Ascending aorta (tissue), 2 donors: ENCODE results near the gene ZNF134. TPM values are rescaled to one million over a fixed set of nuclear protein-coding genes. Genes with fewer than 3 reads are reported as not detected.

ENCODE experiments used
- DNase-seq, 2 donors: peaks; one replicate each; pipeline ENCODE4 v3.0.0-alpha.2; 2019; ENCODE audit warnings: low spot score in 2 of 2
- H3K27ac ChIP-seq, 2 donors: fragments of 200-600 bp; sonication (generic); one replicate each; pipeline ENCODE4 v1.5.1; 2016 to 2017; ENCODE audit warnings: mild to moderate bottlenecking in 1 of 2
- H3K27me3 ChIP-seq: fragments of 200-600 bp; sonication (generic); one replicate; pipeline ENCODE4 v1.5.1; 2017
- H3K36me3 ChIP-seq, 2 donors: fragments of 200-600 bp; sonication (generic); one replicate each; pipeline ENCODE4 v1.5.1; 2016
- H3K4me1 ChIP-seq, 2 donors: fragments of 200-600 bp; sonication (generic); one replicate each; pipeline ENCODE4 v1.5.1; 2016 to 2017; ENCODE audit warnings: mild to moderate bottlenecking in 1 of 2
- H3K4me3 ChIP-seq, 2 donors: fragments of 200-600 bp; sonication (generic); one replicate each; pipeline ENCODE4 v1.5.1; 2016 to 2017; ENCODE audit warnings: mild to moderate bottlenecking in 1 of 2
- H3K9me3 ChIP-seq, 2 donors: fragments of 200-600 bp; sonication (generic); one replicate each; pipeline ENCODE4 v1.5.1; 2016
- intact Hi-C: fragments of 100-400 bp; cut with DNase I; formaldehyde crosslinking; loops from one replicate; pipeline ENCODE4 v1.15.1; 2023
- total RNA-seq: library from RNA; depleted of rRNA; stranded (reverse); fragments of >200 nt; gene quantifications from one replicate; pipeline ENCODE4 v1.1.0, GENCODE V29; 2016
- TF ChIP-seq, protein P1 (sequence below), 3 experiments: fragments of 200-600 bp in 2 of 3; fragments of 450-650 bp in 1 of 3; sonication (generic) in 2 of 3; IDR thresholded peaks; one replicate each; pipeline ENCODE4 v1.5.1; 2016 to 2019; ENCODE audit warnings: antibody characterized with exemption in 3 of 3, mild to moderate bottlenecking in 1 of 3, moderate library complexity in 1 of 3

Gene ZNF134
- total RNA-seq, result 1.7 TPM

- TF ChIP-seq, protein P1, sequence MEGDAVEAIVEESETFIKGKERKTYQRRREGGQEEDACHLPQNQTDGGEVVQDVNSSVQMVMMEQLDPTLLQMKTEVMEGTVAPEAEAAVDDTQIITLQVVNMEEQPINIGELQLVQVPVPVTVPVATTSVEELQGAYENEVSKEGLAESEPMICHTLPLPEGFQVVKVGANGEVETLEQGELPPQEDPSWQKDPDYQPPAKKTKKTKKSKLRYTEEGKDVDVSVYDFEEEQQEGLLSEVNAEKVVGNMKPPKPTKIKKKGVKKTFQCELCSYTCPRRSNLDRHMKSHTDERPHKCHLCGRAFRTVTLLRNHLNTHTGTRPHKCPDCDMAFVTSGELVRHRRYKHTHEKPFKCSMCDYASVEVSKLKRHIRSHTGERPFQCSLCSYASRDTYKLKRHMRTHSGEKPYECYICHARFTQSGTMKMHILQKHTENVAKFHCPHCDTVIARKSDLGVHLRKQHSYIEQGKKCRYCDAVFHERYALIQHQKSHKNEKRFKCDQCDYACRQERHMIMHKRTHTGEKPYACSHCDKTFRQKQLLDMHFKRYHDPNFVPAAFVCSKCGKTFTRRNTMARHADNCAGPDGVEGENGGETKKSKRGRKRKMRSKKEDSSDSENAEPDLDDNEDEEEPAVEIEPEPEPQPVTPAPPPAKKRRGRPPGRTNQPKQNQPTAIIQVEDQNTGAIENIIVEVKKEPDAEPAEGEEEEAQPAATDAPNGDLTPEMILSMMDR (IDR thresholded peaks at IDR 0.05), result peak in 1 of 3 experiments; percentile 28
- peaks cover 3 to 8% of the 10 kb centered on the region in 2 donors for H3K4me1 ChIP-seq
- H3K4me3 ChIP-seq, result peak within 1 kb of the TSS; percentile 84 to 95
- peaks cover 32 to 42% of the 10 kb centered on the region in 2 donors for H3K36me3 ChIP-seq
- peak within 1 kb of the TSS; percentile 62 to 73 for H3K27ac ChIP-seq
- intact Hi-C loops, result no loop called here
- H3K27me3 ChIP-seq, result no peaks in the 10 kb centered on the region
- H3K9me3 ChIP-seq, result peaks cover 50 to 59% of the 10 kb centered on the region in 2 donors
- DNase-seq, result peak; percentile 53 to 93
These were observed at the start of gene ZNF134 for GRCh38 chr19:57613941-57614743. Gene ZNF134 (plus strand): TSS chr19:57614242. CDS start chr19:57619469, 5,227 bp downstream.

DNA sequence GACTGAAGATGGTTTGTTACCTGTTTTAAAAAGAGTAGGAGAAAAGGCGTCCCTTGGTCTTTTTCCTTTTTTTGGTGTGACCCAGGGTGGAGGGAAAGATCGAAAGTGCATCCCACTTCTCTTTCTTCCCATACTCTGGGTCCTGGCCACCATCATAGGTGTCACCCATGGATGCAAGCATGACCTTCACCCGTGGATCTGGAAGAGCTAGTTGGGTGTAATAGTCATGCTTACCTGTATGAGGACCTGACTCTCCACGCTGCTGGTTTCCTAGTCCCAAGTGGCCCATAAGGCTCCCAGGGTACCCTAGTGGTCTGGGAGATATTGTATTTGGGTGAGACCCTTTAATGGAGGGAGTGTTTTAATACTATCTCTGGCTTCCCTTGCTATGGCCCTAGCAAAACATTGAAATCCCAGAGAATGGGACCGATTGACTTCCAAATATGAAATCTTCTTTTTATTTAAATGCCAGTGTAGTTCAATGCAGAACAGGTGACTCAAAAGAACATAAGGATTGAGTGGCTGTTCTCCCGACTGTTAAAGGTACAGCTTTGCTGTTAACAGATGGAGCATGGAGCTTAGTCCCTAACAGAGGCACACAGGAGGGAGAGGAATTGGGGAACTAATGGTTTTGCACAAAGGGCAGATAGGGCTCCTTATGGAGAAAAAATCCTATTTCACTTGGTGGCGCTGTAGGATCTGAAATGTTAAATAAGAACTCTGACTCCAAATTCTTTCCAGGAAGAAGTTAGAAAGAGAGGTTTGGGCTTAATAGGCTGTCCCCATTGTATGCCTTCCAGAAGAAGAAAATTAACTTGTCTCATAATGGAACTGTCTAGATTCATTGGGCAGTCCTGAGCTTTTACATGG lies 47.4 kb upstream of the ZNF134 start:
- DNase-seq, result no peak
- Histone ChIP-seq H3K9me3 (peaks cover 72 to 94% of the 10 kb centered on the region in 2 donors), H3K4me1 (no peaks in the 10 kb centered on the region), H3K27me3 (no peaks in the 10 kb centered on the region), H3K4me3 (no peak overlapping the region), H3K27ac (no peak overlapping the region), H3K36me3 (peaks cover 0 to 5% of the 10 kb centered on the region in 2 donors)
- TF ChIP-seq, protein P1 (IDR thresholded peaks at IDR 0.05), result no peak
- intact Hi-C loops, result no loop called here

- DNase-seq, result no peak
- no peaks in the 10 kb centered on the region for H3K27me3 ChIP-seq
- H3K4me3 ChIP-seq, result no peak overlapping the region
- H3K4me1 ChIP-seq, result no peaks in the 10 kb centered on the region
- TF ChIP-seq, protein P1 (IDR thresholded peaks at IDR 0.05), result no peak
- H3K9me3 ChIP-seq, result peaks cover 94 to 100% of the 10 kb centered on the region in 2 donors
- intact Hi-C loops, result loop anchor here (10.0 kb wide), 1 partner anchor 354 kb away; no protein-coding TSS in a partner anchor
- peaks cover 35 to 46% of the 10 kb centered on the region in 2 donors for H3K36me3 ChIP-seq
- H3K27ac ChIP-seq, result no peak overlapping the region
These were observed 43.3 kb upstream of the ZNF134 start for GRCh38 chr19:57570707-57571106.

- DNase-seq, result no peak
- no peaks in the 10 kb centered on the region for H3K4me1 ChIP-seq
- H3K9me3 ChIP-seq, result peaks cover 91 to 99% of the 10 kb centered on the region in 2 donors
- TF ChIP-seq, protein P1 (IDR thresholded peaks at IDR 0.05), result no peak
- intact Hi-C loops, result loop anchor here (10.0 kb wide), 1 partner anchor 352 kb away; no protein-coding TSS in a partner anchor
- no peaks in the 10 kb centered on the region for H3K27me3 ChIP-seq
- peaks cover 49 to 59% of the 10 kb centered on the region in 2 donors for H3K36me3 ChIP-seq
- no peak overlapping the region for H3K4me3 ChIP-seq
- H3K27ac ChIP-seq, result no peak overlapping the region
These were observed 41.6 kb upstream of the ZNF134 start for GRCh38 chr19:57572415-57572947.

GRCh38 chr19:57576661-57577060 lies 37.4 kb upstream of the ZNF134 start:
- TF ChIP-seq, protein P1 (IDR thresholded peaks at IDR 0.05), result no peak
- no peak for DNase-seq
- Histone ChIP-seq H3K27ac (no peak overlapping the region), H3K36me3 (peaks cover 49 to 54% of the 10 kb centered on the region in 2 donors), H3K27me3 (no peaks in the 10 kb centered on the region), H3K4me3 (no peak overlapping the region), H3K4me1 (peaks cover 0 to 10% of the 10 kb centered on the region in 2 donors), H3K9me3 (peaks cover 53 to 62% of the 10 kb centered on the region in 2 donors)
- intact Hi-C loops, result loop anchor here (5.0 to 10.0 kb wide), 3 partner anchors 49 to 426 kb away; partner anchors contain the start of genes ZNF549 and ZNF606
